ENCODE results near the gene DCST1. TPM values are rescaled to one million over a fixed set of nuclear protein-coding genes. Genes with fewer than 3 reads are reported as not detected.

DCST1 gene
- total and polyA plus RNA-seq, 2 of the 13 experiments (the other 11 are each of a cell fraction or from before 2014, with no cell fraction given) = 0.04 TPM; not detected in 1

- TF ChIP-seq ZBTB14 (CRISPR knock-in tag; IDR thresholded peaks at IDR 0.05) = 0 out of 2 replicates have a peak, but pooled peaks have one; percentile 47
- no peak for TF ChIP-seq MEIS2 (CRISPR knock-in tag; IDR thresholded peaks at IDR 0.05)
- no peak for TF ChIP-seq GLMP (CRISPR knock-in tag; IDR thresholded peaks at IDR 0.05; ENCODE audit: borderline replicate concordance)
- no peak for TF ChIP-seq ATF2 (CRISPR knock-in tag; IDR thresholded peaks at IDR 0.05)
- TF ChIP-seq NFKB2 (CRISPR knock-in tag; IDR thresholded peaks at IDR 0.05; ENCODE audit: borderline replicate concordance) = peak; percentile 16; the same call in 1 of the 2 replicates
- peak; percentile 62 for TF ChIP-seq CBFB (CRISPR knock-in tag; IDR thresholded peaks at IDR 0.05)
- TF ChIP-seq MAX (IDR thresholded peaks at IDR 0.05) = no peak
- 0 out of 2 replicates have a peak, but pooled peaks have one; percentile 6 for TF ChIP-seq ZNF749 (CRISPR knock-in tag; IDR thresholded peaks at IDR 0.05; ENCODE audit: borderline replicate concordance)
- no peak for TF ChIP-seq ZNF10 (CRISPR knock-in tag; IDR thresholded peaks at IDR 0.05; ENCODE audit: borderline replicate concordance, low read depth)
- TF ChIP-seq ARID4A (CRISPR knock-in tag; IDR thresholded peaks at IDR 0.05; ENCODE audit: borderline replicate concordance) = peak; percentile 37
- no peak for TF ChIP-seq PBX3 (CRISPR knock-in tag; IDR thresholded peaks at IDR 0.05; ENCODE audit: borderline replicate concordance)
- no peak for TF ChIP-seq NR3C1 (CRISPR knock-in tag; IDR thresholded peaks at IDR 0.05)
- no peak for TF ChIP-seq MAFF (IDR thresholded peaks at IDR 0.05; ENCODE audit: low read depth, low read length)
- TF ChIP-seq NFE2L1 (CRISPR knock-in tag; IDR thresholded peaks at IDR 0.05; ENCODE audit: borderline replicate concordance) = no peak
- no peak for TF ChIP-seq ASH2L (IDR thresholded peaks at IDR 0.05; ENCODE audit: insufficient read length, low read depth, low read length)
- no peak for TF ChIP-seq PHF8 (CRISPR knock-in tag; IDR thresholded peaks at IDR 0.05)
- no peak for TF ChIP-seq GATAD1 (CRISPR knock-in tag; IDR thresholded peaks at IDR 0.05)
- peak; percentile 58; the same call in 1 of the 2 replicates for TF ChIP-seq TOPORS (CRISPR knock-in tag; IDR thresholded peaks at IDR 0.05)
- no peak for TF ChIP-seq RORA (CRISPR knock-in tag; IDR thresholded peaks at IDR 0.05)
- TF ChIP-seq CHCHD3 (CRISPR knock-in tag; IDR thresholded peaks at IDR 0.05) = no peak
Observed at GRCh38 chr1:155062702-155063411, 29.2 kb downstream of the DCST1 start (continued).
